ELF-1 (cell line): ENCODE measurements around the gene SOX4.
A peak's percentile ranks its signal among the peaks of the same experiment; 100 is the strongest.

Experiments
- DNase-seq: peaks from one replicate; pipeline ENCODE4 v3.0.0-alpha.2; 2016; ENCODE audit warnings: low read depth, low spot score

Gene SOX4

DNA sequence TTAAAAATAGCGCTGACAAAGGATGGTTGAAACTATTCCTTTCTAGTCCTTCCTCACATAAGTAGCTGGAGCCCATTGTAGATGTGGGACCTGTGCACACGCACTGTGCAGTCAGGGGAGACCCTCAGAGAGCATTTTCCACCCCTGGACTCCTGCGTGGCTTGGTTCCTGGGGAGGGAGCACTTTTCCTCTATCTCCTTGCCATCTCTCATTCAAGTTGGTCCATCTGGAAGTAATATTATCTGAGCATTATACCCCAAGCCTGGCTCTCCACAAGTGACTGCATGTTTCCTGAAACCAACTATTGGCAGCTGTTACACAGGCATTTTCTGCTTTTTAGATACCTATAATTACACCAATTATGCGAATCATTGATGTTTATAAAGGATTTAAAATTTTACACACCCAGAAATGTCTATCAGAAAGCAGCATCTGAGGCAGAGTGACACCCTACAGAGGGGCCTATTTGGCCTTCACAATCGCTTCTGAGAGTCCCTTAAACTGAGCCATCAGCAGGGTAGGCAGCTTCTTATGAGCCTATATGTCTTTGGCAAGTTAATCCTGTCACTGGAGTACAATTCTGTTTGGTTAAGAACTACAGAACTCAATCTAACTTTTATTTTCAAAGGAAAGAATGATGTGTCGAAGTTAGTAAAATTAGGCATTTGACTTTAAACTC lies 18.7 kb downstream of the SOX4 start:
- no peak for DNase-seq

DNA sequence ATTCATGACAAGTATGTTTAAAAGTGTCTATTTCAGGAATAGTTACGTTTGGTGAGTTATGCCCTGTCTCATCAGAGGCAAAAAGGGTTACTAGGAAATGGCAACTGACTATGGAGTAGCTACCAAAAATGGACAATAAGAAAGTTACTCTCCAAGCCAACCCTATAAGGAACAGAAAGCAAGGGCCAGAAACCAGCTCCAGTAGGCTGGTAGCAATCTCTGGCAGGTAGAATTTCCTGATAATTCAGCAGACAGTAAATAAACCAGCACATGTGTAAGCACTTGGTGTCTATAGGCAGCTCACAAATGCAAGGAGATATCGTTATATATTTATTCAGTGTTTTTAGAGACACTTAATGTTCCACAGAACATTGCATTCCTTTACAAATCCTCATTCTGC lies 20.3 kb downstream of the SOX4 start:
- no peak for DNase-seq

DNA sequence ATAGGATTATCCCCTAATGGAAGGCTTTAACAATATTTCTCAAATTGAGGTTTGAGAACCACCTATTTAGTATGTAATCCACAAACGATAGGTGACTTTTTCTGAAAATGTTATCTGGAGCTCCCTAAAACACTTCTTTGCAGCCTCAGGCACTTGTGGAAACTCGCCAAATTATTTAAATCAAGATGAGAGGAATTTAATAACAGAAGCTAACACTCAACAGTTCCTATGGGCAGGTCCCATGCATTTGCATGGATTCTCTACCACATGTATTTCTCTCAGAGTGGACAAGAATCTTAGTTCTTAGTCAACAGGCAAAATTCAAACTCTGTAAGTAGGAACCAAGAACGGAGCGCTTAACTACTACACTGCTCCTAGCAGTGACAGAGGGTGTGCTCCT lies 20.7 kb downstream of the SOX4 start:
- DNase-seq: no peak

DNA sequence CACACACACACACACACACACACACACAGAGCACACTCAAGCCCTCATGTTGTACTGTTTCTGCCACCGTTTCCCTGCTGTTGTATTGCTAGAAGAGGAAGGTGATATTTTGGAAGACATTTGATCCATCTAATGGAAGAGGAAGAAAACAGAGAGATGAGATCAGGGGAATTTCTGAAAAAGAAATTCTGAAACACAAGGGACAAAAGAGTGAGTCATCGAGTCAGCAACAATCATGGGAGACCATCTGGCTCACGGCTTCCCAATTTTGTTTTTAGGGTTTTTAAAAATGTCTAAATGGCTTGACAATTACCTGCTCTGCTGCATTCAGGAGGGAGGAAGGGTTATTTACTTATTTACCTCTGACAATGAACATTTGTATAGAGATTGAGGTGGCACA lies 22.0 kb downstream of the SOX4 start:
- no peak for DNase-seq

DNA sequence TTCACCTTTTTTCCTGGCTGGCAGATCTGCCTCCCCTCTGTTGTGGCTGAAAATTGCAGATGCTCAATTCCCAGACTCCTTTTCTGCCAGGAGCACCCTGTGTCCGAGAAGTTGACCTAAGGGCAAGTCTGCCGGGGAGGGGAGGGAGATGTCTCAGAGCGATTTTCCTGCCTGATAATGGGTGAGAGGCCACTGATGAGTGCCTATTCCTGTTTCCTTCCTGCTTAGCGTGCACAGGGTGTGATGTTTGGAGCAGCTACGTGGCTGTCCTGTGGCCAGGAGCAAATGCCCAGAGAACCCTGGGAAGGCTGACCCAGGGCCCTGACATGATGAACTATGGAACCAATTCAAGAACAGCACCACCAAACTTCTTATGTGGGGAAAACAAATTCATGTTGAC lies 22.5 kb downstream of the SOX4 start:
- peak; percentile 68 for DNase-seq

DNA sequence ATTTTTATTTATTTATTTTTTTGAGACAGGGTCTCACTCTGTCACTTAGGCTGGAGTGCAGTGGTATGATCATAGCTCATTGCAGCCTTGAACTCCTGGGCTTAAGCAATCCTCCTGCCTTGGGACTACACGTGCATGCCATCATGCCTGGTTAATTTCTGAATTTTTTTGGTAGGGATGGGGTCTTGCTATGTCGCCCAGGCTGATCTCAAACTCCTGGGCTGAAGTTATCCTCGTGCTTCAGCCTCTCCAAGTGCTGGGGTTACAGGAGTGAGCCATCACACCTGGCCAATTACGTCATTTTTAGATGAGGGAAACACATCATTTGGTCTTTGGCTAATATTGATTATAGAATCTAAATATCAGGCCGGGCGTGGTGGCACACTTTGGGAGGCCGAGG lies 32.1 kb downstream of the SOX4 start:
- no peak for DNase-seq

DNA sequence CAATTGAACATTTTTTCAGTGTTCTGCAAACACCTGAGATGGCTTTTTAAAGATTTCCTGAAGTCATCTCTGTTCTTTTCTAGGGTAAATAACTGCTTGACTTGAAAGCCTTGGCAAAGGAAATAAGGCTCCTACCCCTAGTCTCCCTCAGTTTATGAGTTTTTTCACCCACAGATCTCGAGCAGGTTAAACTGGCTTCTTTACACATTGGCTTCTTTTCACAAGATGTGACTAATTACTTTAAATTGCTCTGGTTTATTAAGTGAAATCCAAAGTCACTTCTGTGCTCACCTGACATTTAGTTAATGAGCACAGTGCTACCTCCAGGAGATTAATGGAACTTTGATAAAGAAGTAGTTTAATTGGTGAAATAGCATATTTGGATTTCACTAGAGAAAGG lies 33.2 kb downstream of the SOX4 start:
- no peak for DNase-seq

DNA sequence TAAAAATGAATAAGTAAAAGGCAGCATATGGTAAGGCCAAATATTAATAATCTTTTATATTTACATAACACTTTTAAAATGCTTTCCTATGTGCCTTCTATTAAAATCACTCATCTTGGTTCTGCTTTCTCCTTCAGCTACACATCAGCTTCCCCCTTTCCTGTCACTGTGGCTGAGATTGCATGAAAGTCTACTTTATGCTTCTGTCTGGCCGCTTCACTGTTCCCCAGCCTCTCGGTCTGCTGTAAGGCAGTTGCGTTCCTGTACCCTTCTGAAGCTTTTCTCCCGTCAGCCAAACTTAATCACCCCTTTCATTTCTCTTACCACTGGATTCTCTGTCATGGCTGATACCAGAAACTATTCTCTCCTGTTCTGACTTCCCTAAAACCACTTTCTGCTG lies 34.6 kb downstream of the SOX4 start:
- no peak for DNase-seq

DNA sequence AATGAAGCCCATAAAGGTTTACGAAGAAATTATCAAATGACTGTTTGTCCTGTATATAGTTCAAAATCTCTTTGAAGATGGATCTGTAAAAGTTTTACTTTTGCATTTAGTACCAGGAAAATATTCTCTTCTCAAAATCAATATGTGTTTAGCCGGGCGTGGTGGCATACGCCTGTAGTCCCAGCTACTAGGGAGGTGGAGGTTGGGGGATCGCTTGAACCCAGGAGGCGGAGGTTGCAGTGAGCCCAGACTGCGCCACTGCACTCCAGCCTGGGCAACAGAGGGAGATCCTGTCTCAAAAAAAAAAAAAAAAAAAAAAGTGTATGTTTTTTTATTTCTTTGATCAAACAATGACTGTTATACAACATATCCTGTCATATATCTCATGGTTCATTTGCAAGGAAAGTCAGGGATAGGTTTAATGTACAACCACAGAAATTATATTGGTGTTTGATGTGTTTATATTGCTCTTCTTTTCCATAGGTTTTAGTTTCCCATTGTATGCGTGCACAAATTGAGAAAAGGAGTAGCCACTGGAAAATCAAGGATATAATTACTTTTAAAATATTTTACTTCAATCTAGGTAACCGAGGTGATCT lies 40.1 kb downstream of the SOX4 start:
- no peak for DNase-seq

DNA sequence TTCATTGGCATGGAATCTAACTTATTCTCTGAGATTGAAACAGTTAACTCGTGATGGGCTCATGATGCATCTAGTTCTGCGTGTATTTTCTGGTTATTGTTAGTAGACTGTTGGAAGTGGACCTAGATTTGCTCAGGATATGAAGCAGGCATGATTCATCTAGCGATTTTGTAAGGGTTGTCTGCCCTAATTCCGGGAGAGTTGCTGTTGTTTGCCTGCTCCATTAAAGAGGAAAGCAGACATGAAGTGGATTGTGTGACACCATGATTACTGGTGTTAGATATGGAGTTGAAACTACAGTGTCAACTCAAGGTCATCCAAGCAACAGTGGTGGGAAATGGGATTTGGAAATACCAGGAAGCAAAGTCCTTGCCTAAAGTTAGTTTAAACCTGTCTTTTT lies 41.0 kb downstream of the SOX4 start:
- DNase-seq: no peak

DNA sequence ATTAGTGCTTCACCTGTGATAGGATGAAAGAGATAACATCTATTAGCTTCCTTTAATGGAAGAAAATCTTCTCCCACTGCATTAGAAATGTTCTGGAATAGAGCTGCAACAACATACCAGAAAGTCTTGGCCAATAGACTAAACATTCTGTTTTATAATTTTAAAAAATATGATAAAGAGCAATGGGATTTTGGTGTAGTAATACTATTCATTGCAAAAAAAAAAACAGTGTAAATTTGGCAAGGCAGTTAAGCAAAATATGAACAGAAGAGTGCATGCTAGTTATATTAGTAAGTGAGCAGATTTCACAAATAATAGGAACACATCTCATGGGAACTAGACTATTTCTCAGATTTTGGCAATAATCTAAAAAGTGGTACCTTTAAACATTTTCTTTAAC lies 43.3 kb downstream of the SOX4 start:
- no peak for DNase-seq

DNA sequence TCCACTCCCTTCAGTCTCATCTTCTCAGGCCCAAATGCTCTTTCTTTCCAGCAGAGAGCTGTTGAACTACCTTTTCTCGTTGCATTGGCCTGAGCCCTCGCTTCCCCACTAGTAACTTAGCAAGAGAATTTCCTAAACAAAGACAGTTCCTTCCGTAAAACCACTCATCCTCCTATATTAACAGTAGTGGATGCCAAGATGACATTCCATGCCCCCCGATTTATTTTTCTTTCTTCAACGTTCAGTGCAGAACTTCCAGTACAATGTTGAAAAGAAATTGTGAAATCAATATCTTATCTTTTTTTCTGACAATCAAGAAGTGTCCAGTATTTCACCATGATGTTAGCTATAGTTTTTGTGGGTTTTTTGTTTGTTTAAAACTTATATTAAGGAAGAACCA lies 45.8 kb downstream of the SOX4 start:
- DNase-seq: no peak
